Measurements from ENCODE around the gene MLANA.

GRCh38 chr9:5879419-5880181 lies 11.1 kb upstream of the MLANA start:
- no peak for TF ChIP-seq CTCF (IDR thresholded peaks at IDR 0.05; ENCODE audit: low read depth, low read length)
- TF ChIP-seq EZH2phosphoT487 (IDR thresholded peaks at IDR 0.05; ENCODE audit: low read depth), result no peak

Measured in OCI-LY3 (cell line).